ENCODE results near the gene DICER1. TPM values are rescaled to one million over a fixed set of nuclear protein-coding genes. Genes with fewer than 3 reads are reported as not detected.

DICER1 gene
- polyA plus RNA-seq, 1 donor (not counting 4 experiments of a cell fraction or from before 2014, with no cell fraction given): 31.6 TPM

GRCh38 chr14:95137804-95138167 is 19.5 kb downstream of the DICER1 start:
- no peak for TF ChIP-seq EZH2 (IDR thresholded peaks at IDR 0.05; ENCODE audit: low read length)
- TF ChIP-seq CTCF (optimal IDR thresholded peaks at IDR 0.05 in 1 of 3, IDR thresholded peaks at IDR 0.05 in 1 of 3, conservative IDR thresholded peaks at IDR 0.05 in 1 of 3; ENCODE audit: extremely low read depth in 1 of 3, insufficient read depth in 2 of 3, low read length in 3 of 3): no peak
- no peak overlapping the region for H3K4me3 ChIP-seq (ENCODE audit: control insufficient read depth in 2 of 3, extremely low read depth in 1 of 3, insufficient read depth in 2 of 3, low read depth in 1 of 3, low read length in 3 of 3)
- no peak overlapping the region for H2AFZ ChIP-seq (ENCODE audit: control insufficient read depth, low read length)
- H3K9ac ChIP-seq (ENCODE audit: control insufficient read depth, extremely low read depth, insufficient read depth, low read length): no peak overlapping the region
- dilution Hi-C loops (cut with MboI; ENCODE audit: extremely low pct_ligation_motif_present, low sequenced_read_pairs): no loop called here
- H3K36me3 ChIP-seq (ENCODE audit: control insufficient read depth in 2 of 2, extremely low read depth in 1 of 2, insufficient read depth in 2 of 2, low read length in 2 of 2): no peaks in the 10 kb centered on the region
- peaks cover 11% of the 10 kb centered on the region for H3K4me1 ChIP-seq (ENCODE audit: control insufficient read depth, extremely low read depth, insufficient read depth, low read length)
- H3K4me2 ChIP-seq (ENCODE audit: control insufficient read depth, extremely low read depth, insufficient read depth, low read depth, low read length): no peak overlapping the region
- no peak for FAIRE-seq
- DNase-seq (ENCODE audit: low read depth, low spot score): no peak
- no peaks in the 10 kb centered on the region for H3K9me3 ChIP-seq (ENCODE audit: control insufficient read depth, low read depth, low read length)
- no peaks in the 10 kb centered on the region for H3K9me1 ChIP-seq (ENCODE audit: control insufficient read depth, extremely low read depth, insufficient read depth, low read length)
- no peak overlapping the region for H3K27ac ChIP-seq (ENCODE audit: control insufficient read depth, insufficient read depth, low read length)
- H4K20me1 ChIP-seq (ENCODE audit: control insufficient read depth, extremely low read depth, insufficient read depth, low read length): no peaks in the 10 kb centered on the region
- peaks cover 68% of the 10 kb centered on the region for H3K79me2 ChIP-seq (ENCODE audit: control insufficient read depth, insufficient read depth, low read length)
- H3K27me3 ChIP-seq (ENCODE audit: control insufficient read depth, extremely low read depth, insufficient read depth, low read length): no peaks in the 10 kb centered on the region

- H3K9ac ChIP-seq (ENCODE audit: control insufficient read depth, extremely low read depth, insufficient read depth, low read length): no peak overlapping the region
- FAIRE-seq (no peak), DNase-seq (ENCODE audit: low read depth, low spot score) (no peak)
- H4K20me1 ChIP-seq (ENCODE audit: control insufficient read depth, extremely low read depth, insufficient read depth, low read length): no peaks in the 10 kb centered on the region
- no peak for TF ChIP-seq CTCF (optimal IDR thresholded peaks at IDR 0.05 in 1 of 3, IDR thresholded peaks at IDR 0.05 in 1 of 3, conservative IDR thresholded peaks at IDR 0.05 in 1 of 3; ENCODE audit: extremely low read depth in 1 of 3, insufficient read depth in 2 of 3, low read length in 3 of 3)
- dilution Hi-C loops (cut with MboI; ENCODE audit: extremely low pct_ligation_motif_present, low sequenced_read_pairs): no loop called here
- H3K27me3 ChIP-seq (ENCODE audit: control insufficient read depth, extremely low read depth, insufficient read depth, low read length): no peaks in the 10 kb centered on the region
- peaks cover 63% of the 10 kb centered on the region for H3K79me2 ChIP-seq (ENCODE audit: control insufficient read depth, insufficient read depth, low read length)
- no peak overlapping the region for H2AFZ ChIP-seq (ENCODE audit: control insufficient read depth, low read length)
- H3K36me3 ChIP-seq (ENCODE audit: control insufficient read depth in 2 of 2, extremely low read depth in 1 of 2, insufficient read depth in 2 of 2, low read length in 2 of 2): no peaks in the 10 kb centered on the region
- H3K4me3 ChIP-seq (ENCODE audit: control insufficient read depth in 2 of 3, extremely low read depth in 1 of 3, insufficient read depth in 2 of 3, low read depth in 1 of 3, low read length in 3 of 3): no peak overlapping the region
- no peak overlapping the region for H3K27ac ChIP-seq (ENCODE audit: control insufficient read depth, insufficient read depth, low read length)
- peaks cover 11% of the 10 kb centered on the region for H3K4me1 ChIP-seq (ENCODE audit: control insufficient read depth, extremely low read depth, insufficient read depth, low read length)
- H3K4me2 ChIP-seq (ENCODE audit: control insufficient read depth, extremely low read depth, insufficient read depth, low read depth, low read length): no peak overlapping the region
- no peaks in the 10 kb centered on the region for H3K9me3 ChIP-seq (ENCODE audit: control insufficient read depth, low read depth, low read length)
- H3K9me1 ChIP-seq (ENCODE audit: control insufficient read depth, extremely low read depth, insufficient read depth, low read length): no peaks in the 10 kb centered on the region
Measured at GRCh38 chr14:95137164-95137803, 20.0 kb downstream of the DICER1 start.
